Measurements from ENCODE around the gene SNTB2. TPM values are rescaled to one million over a fixed set of nuclear protein-coding genes. Genes with fewer than 3 reads are reported as not detected.
"Not testable (repeated sequence)": the region's sequence is repeated elsewhere in the genome, so short reads cannot be mapped to it uniquely, and the experiment has no call there.

SNTB2 gene
- total and polyA plus RNA-seq, 4 donors = 2.1 to 7.8 (median 4.1) TPM

DNA sequence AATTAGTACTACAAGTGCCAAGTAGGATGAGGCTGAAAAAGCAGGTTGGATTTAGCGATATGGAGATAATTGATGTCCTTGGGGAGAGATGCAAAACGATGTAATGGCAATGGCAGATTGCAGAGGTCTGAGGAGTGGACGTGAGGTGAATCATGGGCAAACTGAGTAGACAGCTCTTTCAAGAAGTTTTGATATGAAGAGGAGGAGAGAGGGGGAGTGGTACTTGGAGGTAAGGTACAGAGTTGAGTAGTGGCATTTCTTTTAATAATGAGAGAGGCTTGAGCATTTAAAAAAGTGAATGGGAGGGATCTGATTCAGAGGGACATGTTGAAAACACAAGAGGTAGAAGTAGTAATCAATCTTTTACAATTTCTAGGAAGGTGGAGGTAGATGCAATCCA is 106.4 kb downstream of the SNTB2 start:
- Histone ChIP-seq H3K27ac (ENCODE audit: low read depth in 1 of 2, low read length in 2 of 2) (no peak overlapping the region), H3K36me3 (ENCODE audit: control insufficient read depth in 4 of 4, insufficient read depth in 3 of 4, low read depth in 1 of 4, low read length in 3 of 4) (peaks cover 0 to 1% (median 0%) of the 10 kb centered on the region in 4 donors), H3K9ac (ENCODE audit: low read depth in 1 of 2, low read length in 2 of 2) (no peak overlapping the region), H3K4me3 (ENCODE audit: low read depth in 1 of 3, low read length in 3 of 3) (no peak overlapping the region), H3K4me1 (ENCODE audit: control insufficient read depth in 4 of 4, insufficient read depth in 4 of 4, low read length in 3 of 4) (no peaks in the 10 kb centered on the region), H3K27me3 (ENCODE audit: control insufficient read depth in 4 of 4, insufficient read depth in 4 of 4, low read length in 3 of 4) (no peaks in the 10 kb centered on the region), H3K9me3 (ENCODE audit: control insufficient read depth in 4 of 4, low read length in 3 of 4) (no peaks in the 10 kb centered on the region)
- no peak for TF ChIP-seq FOXA1 (IDR thresholded peaks at IDR 0.05)
- no peak for TF ChIP-seq EGR1 (IDR thresholded peaks at IDR 0.05; ENCODE audit: low read depth in 2 of 2)
- TF ChIP-seq, protein P1, sequence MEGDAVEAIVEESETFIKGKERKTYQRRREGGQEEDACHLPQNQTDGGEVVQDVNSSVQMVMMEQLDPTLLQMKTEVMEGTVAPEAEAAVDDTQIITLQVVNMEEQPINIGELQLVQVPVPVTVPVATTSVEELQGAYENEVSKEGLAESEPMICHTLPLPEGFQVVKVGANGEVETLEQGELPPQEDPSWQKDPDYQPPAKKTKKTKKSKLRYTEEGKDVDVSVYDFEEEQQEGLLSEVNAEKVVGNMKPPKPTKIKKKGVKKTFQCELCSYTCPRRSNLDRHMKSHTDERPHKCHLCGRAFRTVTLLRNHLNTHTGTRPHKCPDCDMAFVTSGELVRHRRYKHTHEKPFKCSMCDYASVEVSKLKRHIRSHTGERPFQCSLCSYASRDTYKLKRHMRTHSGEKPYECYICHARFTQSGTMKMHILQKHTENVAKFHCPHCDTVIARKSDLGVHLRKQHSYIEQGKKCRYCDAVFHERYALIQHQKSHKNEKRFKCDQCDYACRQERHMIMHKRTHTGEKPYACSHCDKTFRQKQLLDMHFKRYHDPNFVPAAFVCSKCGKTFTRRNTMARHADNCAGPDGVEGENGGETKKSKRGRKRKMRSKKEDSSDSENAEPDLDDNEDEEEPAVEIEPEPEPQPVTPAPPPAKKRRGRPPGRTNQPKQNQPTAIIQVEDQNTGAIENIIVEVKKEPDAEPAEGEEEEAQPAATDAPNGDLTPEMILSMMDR (IDR thresholded peaks at IDR 0.05; ENCODE audit: low read depth, low read length, missing input control) = no peak
- TF ChIP-seq SP1 (IDR thresholded peaks at IDR 0.05) = no peak
- TF ChIP-seq REST (IDR thresholded peaks at IDR 0.05) = no peak
- no peak for TF ChIP-seq NR2F2 (IDR thresholded peaks at IDR 0.05)
- no peak for TF ChIP-seq RAD21 (IDR thresholded peaks at IDR 0.05)
- TF ChIP-seq, protein P2, sequence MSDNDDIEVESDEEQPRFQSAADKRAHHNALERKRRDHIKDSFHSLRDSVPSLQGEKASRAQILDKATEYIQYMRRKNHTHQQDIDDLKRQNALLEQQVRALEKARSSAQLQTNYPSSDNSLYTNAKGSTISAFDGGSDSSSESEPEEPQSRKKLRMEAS (IDR thresholded peaks at IDR 0.05) = no peak
- TF ChIP-seq RXRA (IDR thresholded peaks at IDR 0.05) = no peak
- no peak for TF ChIP-seq TAF1 (conservative IDR thresholded peaks at IDR 0.05)
- no peak for TF ChIP-seq FOXA2 (IDR thresholded peaks at IDR 0.05)
- WGBS = 85% methylated on average over 3 of the region's 3 CpGs
- DNase-seq (ENCODE audit: low spot score) = no peak

DNA sequence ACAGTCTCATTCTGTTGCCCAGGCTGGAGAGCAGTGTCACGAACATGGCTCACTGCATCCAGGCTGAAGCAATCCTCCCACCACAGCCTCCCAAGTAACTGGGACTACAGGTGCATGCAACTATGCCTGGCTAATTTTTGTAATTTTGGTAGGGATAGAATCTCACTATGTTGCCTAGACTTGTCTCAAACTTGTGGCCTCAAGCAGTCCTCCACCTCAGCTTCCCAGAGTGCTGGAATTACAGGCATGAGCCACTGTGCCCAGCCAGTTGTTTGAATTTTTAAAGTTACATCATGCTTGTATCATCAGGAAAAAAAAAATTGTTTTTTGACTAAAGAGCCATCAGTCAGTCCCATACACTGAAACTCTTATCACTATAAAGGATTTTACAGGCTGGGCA is 107.1 kb downstream of the SNTB2 start:
- Histone ChIP-seq H3K27me3 (ENCODE audit: control insufficient read depth in 4 of 4, insufficient read depth in 4 of 4, low read length in 3 of 4) (no peaks in the 10 kb centered on the region), H3K36me3 (ENCODE audit: control insufficient read depth in 4 of 4, insufficient read depth in 3 of 4, low read depth in 1 of 4, low read length in 3 of 4) (peaks cover 0 to 1% (median 0%) of the 10 kb centered on the region in 4 donors), H3K4me1 (ENCODE audit: control insufficient read depth in 4 of 4, insufficient read depth in 4 of 4, low read length in 3 of 4) (no peaks in the 10 kb centered on the region), H3K9me3 (ENCODE audit: control insufficient read depth in 4 of 4, low read length in 3 of 4) (no peaks in the 10 kb centered on the region), H3K27ac (ENCODE audit: low read depth in 1 of 2, low read length in 2 of 2) (no peak overlapping the region), H3K4me3 (ENCODE audit: low read depth in 1 of 3, low read length in 3 of 3) (no peak overlapping the region), H3K9ac (ENCODE audit: low read depth in 1 of 2, low read length in 2 of 2) (no peak overlapping the region)
- no peak for TF ChIP-seq RAD21 (IDR thresholded peaks at IDR 0.05)
- TF ChIP-seq, protein P3, sequence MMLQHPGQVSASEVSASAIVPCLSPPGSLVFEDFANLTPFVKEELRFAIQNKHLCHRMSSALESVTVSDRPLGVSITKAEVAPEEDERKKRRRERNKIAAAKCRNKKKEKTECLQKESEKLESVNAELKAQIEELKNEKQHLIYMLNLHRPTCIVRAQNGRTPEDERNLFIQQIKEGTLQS (IDR thresholded peaks at IDR 0.05) = no peak
- TF ChIP-seq HNF4A (conservative IDR thresholded peaks at IDR 0.05) = no peak
- TF ChIP-seq, protein P4, sequence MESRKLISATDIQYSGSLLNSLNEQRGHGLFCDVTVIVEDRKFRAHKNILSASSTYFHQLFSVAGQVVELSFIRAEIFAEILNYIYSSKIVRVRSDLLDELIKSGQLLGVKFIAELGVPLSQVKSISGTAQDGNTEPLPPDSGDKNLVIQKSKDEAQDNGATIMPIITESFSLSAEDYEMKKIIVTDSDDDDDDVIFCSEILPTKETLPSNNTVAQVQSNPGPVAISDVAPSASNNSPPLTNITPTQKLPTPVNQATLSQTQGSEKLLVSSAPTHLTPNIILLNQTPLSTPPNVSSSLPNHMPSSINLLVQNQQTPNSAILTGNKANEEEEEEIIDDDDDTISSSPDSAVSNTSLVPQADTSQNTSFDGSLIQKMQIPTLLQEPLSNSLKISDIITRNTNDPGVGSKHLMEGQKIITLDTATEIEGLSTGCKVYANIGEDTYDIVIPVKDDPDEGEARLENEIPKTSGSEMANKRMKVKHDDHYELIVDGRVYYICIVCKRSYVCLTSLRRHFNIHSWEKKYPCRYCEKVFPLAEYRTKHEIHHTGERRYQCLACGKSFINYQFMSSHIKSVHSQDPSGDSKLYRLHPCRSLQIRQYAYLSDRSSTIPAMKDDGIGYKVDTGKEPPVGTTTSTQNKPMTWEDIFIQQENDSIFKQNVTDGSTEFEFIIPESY (IDR thresholded peaks at IDR 0.05) = no peak
- no peak for TF ChIP-seq NR2F2 (IDR thresholded peaks at IDR 0.05)
- TF ChIP-seq JUND (IDR thresholded peaks at IDR 0.05) = no peak
- no peak for DNase-seq (ENCODE audit: low spot score)
- WGBS = 98% methylated on average over 1 of the region's 1 CpG

- not testable (repeated sequence) for H3K27me3 ChIP-seq (ENCODE audit: control insufficient read depth in 4 of 4, insufficient read depth in 4 of 4, low read length in 3 of 4); H3K9ac ChIP-seq (ENCODE audit: low read depth in 1 of 2, low read length in 2 of 2); DNase-seq (ENCODE audit: low spot score); H3K4me3 ChIP-seq (ENCODE audit: low read depth in 1 of 3, low read length in 3 of 3); H3K4me1 ChIP-seq (ENCODE audit: control insufficient read depth in 4 of 4, insufficient read depth in 4 of 4, low read length in 3 of 4); H3K27ac ChIP-seq (ENCODE audit: low read depth in 1 of 2, low read length in 2 of 2); H3K9me3 ChIP-seq (ENCODE audit: control insufficient read depth in 4 of 4, low read length in 3 of 4)
- peaks cover 0 to 11% (median 2%) of the 10 kb centered on the region in 4 donors for H3K36me3 ChIP-seq (ENCODE audit: control insufficient read depth in 4 of 4, insufficient read depth in 3 of 4, low read depth in 1 of 4, low read length in 3 of 4)
- WGBS = 98% methylated on average over 7 of the region's 7 CpGs
These were observed 109.8 kb downstream of the SNTB2 start for GRCh38 chr16:69296771-69297170.

Data from liver (tissue), 9 donors.